Fibroblast of skin of left biceps (primary cell): ENCODE data around the gene AP1M2.
"Not testable (repeated sequence)": the region's sequence is repeated elsewhere in the genome, so short reads cannot be mapped to it uniquely, and the experiment has no call there.

ENCODE experiments used
- DNase-seq, 2 experiments: peaks; one replicate each; pipeline ENCODE4 v3.0.0-alpha.2; 2013; ENCODE audit warnings: low read depth in 2 of 2

AP1M2 gene

GRCh38 chr19:10538204-10538983 lies 48.7 kb downstream of the AP1M2 start:
- DNase-seq: no peak

GRCh38 chr19:10537668-10538067 lies 49.4 kb downstream of the AP1M2 start:
- no peak for DNase-seq

- no peak for DNase-seq
Observed at GRCh38 chr19:10535613-10536012, 51.5 kb downstream of the AP1M2 start.

- peak; percentile 51 to 53 for DNase-seq
Observed at GRCh38 chr19:10533646-10534386, 53.3 kb downstream of the AP1M2 start.

GRCh38 chr19:10532457-10532856 lies 54.7 kb downstream of the AP1M2 start:
- no peak for DNase-seq

GRCh38 chr19:10526887-10527286 lies 60.2 kb downstream of the AP1M2 start:
- not testable (repeated sequence) for DNase-seq

GRCh38 chr19:10525636-10526035 lies 61.5 kb downstream of the AP1M2 start:
- DNase-seq: no peak

GRCh38 chr19:10523135-10523636 lies 63.9 kb downstream of the AP1M2 start:
- DNase-seq: no peak
